Measurements from ENCODE around the gene CREB3L1. TPM values are rescaled to one million over a fixed set of nuclear protein-coding genes. Genes with fewer than 3 reads are reported as not detected.

Gene CREB3L1
- total RNA-seq, 1 experiment from 2014 or later, result not detected

DNA sequence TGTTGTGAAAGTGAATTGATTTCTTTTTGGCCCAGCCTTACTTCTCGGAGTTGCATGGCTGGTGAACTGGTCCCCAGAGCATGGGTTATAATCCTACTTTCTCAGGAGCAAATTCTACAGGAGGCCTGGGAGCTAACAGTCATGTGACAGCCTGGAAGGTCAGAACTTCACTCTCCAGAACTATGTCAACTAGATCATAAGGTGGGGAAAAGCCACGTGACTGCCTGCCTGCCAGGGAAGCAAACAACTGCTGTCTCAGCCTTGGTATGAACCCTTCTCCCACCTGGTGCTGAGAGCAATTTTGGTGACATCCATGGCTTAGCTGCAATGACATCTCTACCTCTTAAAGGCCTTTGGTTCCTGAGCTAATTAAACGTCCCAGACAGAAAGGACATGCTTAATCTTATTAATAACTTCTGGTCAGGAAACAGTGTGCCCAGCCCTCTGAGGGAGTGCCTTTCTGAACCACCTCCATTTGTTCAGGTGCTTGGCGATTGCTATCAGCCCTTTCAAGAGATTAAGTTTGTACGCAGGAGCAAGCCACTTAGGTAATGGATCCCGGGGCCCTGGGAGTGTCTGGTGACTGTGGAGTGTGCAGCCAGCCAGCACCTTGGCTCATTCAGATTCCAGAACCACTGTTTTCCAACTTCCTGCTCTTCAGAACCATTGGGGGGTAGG, 1.4 kb upstream of the CREB3L1 start:
- ChIA-PET POLR2A (interaction anchor here (0.7 kb wide), 1 partner anchor 10 kb away, joined by 3 read pairs; no protein-coding TSS in a partner anchor), CTCF (interaction anchor here (1.2 kb wide), 1 partner anchor 26 kb away, joined by 3 read pairs; no protein-coding TSS in a partner anchor)
- no TSS peak for BruUV-seq (replicated peaks)
- peaks cover 3% of the 10 kb centered on the region for H3K36me3 Mint-ChIP-seq (ENCODE audit: insufficient read depth, unreplicated experiment)
- H3K4me3 Mint-ChIP-seq (ENCODE audit: unreplicated experiment), result no peak overlapping the region
- H3K4me1 Mint-ChIP-seq (ENCODE audit: insufficient read depth, unreplicated experiment), result peaks cover 19% of the 10 kb centered on the region
- no peak for DNase-seq (ENCODE audit: unreplicated experiment)
- H3K27ac Mint-ChIP-seq (ENCODE audit: low read depth, unreplicated experiment), result no peak overlapping the region
- TF ChIP-seq, protein P1, sequence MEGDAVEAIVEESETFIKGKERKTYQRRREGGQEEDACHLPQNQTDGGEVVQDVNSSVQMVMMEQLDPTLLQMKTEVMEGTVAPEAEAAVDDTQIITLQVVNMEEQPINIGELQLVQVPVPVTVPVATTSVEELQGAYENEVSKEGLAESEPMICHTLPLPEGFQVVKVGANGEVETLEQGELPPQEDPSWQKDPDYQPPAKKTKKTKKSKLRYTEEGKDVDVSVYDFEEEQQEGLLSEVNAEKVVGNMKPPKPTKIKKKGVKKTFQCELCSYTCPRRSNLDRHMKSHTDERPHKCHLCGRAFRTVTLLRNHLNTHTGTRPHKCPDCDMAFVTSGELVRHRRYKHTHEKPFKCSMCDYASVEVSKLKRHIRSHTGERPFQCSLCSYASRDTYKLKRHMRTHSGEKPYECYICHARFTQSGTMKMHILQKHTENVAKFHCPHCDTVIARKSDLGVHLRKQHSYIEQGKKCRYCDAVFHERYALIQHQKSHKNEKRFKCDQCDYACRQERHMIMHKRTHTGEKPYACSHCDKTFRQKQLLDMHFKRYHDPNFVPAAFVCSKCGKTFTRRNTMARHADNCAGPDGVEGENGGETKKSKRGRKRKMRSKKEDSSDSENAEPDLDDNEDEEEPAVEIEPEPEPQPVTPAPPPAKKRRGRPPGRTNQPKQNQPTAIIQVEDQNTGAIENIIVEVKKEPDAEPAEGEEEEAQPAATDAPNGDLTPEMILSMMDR (IDR thresholded peaks at IDR 0.05; ENCODE audit: unreplicated experiment), result no peak
- intact Hi-C loops (cut with micrococcal nuclease), result no loop called here
- no peaks in the 10 kb centered on the region for H3K9me3 Mint-ChIP-seq (ENCODE audit: unreplicated experiment)
- peaks cover 12% of the 10 kb centered on the region for H3K27me3 Mint-ChIP-seq (ENCODE audit: insufficient read depth, unreplicated experiment)

DNA sequence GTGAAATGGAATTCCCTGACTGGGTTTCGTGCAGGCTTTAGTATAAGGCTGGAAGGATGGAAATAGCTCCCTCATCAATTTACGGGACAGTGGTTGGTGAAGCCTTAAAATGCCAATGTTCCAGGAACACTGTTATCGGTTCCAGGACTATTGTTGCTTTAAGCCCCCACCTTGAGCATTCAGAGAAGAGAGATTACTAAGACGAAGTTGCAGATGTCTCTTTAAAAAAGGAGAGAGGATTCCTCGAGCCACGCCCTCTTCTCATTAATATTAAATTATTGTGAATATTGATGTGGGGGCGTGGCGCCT, 195 bp upstream of the CREB3L1 start:
- Mint-ChIP-seq H3K4me1 (ENCODE audit: insufficient read depth, unreplicated experiment) (peaks cover 19% of the 10 kb centered on the region), H3K27ac (ENCODE audit: low read depth, unreplicated experiment) (no peak overlapping the region), H3K27me3 (ENCODE audit: insufficient read depth, unreplicated experiment) (peaks cover 12% of the 10 kb centered on the region), H3K36me3 (ENCODE audit: insufficient read depth, unreplicated experiment) (no peaks in the 10 kb centered on the region), H3K4me3 (ENCODE audit: unreplicated experiment) (no peak overlapping the region), H3K9me3 (ENCODE audit: unreplicated experiment) (no peaks in the 10 kb centered on the region)
- ChIA-PET CTCF (interaction anchor here (0.9 to 1.4 kb wide), 2 partner anchors 13 to 32 kb away, joined by 3 to 4 read pairs; no protein-coding TSS in a partner anchor), POLR2A (no interaction called here)
- TF ChIP-seq, protein P1 (IDR thresholded peaks at IDR 0.05; ENCODE audit: unreplicated experiment), result no peak
- no peak for DNase-seq (ENCODE audit: unreplicated experiment)
- intact Hi-C loops (cut with micrococcal nuclease), result no loop called here
- no TSS peak for BruUV-seq (replicated peaks)

DNA sequence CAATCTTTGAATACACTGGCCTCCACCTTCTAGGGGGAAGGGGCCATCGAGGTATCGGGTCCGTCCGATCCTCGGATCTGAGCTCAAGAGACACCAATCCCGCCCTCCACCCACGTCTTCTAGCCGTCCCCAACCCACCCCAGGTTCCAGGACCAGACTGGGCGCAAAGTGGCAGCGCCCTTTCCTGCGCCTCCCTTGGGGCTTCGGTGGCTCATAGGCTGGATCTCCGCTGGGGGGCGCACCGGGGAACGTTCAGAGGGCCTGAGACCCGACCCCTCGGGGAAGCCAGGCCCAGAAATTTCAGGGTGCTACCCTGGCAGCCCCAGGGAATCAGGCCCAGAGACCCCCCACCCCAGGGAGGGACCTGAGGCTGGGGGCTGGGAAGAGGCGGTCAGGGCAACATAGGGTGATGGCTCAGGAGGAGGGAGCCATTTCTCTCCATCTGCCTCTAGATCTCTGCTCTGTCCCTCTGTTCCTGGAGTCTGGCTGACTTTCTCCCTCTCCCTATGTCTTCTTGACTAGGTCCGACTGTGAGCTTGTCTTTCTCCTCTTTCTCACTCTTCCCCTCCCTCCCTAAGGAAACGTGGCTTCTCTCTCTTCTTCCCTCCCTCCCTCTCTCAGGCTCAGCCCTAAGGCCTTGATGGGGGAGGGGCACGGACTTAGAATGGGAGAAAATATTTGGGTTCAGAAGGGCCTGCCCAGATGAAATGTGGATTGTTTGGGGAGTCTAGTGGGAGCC, 1.1 kb downstream of the CREB3L1 start:
- H3K36me3 Mint-ChIP-seq (ENCODE audit: insufficient read depth, unreplicated experiment), result no peaks in the 10 kb centered on the region
- TF ChIP-seq, protein P1 (IDR thresholded peaks at IDR 0.05; ENCODE audit: unreplicated experiment), result no peak
- intact Hi-C loops (cut with micrococcal nuclease), result no loop called here
- H3K4me3 Mint-ChIP-seq (ENCODE audit: unreplicated experiment), result no peak overlapping the region
- peaks cover 11% of the 10 kb centered on the region for H3K4me1 Mint-ChIP-seq (ENCODE audit: insufficient read depth, unreplicated experiment)
- H3K27me3 Mint-ChIP-seq (ENCODE audit: insufficient read depth, unreplicated experiment), result peaks cover 12% of the 10 kb centered on the region
- ChIA-PET CTCF (no interaction called here), POLR2A (no interaction called here)
- H3K27ac Mint-ChIP-seq (ENCODE audit: low read depth, unreplicated experiment), result no peak overlapping the region
- DNase-seq (ENCODE audit: unreplicated experiment), result no peak
- BruUV-seq (replicated peaks), result no TSS peak
- no peaks in the 10 kb centered on the region for H3K9me3 Mint-ChIP-seq (ENCODE audit: unreplicated experiment)

DNA sequence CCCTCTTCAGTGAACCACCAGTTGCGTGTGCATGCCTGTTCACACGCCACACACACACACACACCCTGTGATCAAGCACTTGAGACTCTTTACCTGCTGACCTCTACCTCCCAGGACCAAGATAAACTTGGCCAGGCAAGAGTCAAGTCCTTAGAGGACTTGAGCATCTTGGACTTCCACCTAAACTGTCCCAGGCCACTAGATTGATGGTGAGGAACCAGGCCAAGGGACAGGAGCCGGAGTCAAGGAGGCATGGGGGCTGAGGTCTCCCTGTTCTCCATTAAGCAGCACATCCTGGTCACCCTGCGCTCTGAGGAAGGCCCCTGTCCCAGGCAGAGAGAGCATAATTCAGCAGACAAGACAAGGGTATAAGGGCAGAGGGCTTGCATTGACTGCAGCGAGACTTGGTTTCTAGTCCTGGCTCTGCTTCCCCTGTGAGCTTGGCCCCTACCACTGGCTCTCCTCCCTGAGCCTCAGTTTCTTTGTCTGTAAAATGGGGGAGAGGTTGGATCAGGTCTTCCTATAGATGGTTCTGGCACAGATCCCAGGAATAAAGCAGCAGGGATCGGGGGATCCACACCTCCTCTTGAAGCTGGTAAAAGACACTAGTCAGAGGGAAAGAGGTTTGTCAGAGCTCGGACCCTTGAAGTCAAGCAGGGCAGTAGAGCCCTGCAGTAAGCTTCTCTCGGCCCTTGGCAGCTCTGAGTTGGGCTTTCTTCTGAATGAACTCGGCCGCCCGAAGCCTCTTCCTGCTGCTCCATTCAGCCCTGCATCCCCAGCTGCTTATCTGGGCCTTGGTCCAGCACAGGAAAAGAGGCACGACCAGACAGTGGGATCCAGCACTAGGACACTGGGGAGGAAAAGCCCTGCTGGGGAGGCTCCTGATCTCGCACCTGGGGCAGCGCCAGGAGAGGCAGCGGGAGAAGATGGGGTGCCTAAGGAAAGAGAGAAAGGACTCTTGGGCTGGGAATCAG, 2.0 kb downstream of the CREB3L1 start:
- Mint-ChIP-seq H3K4me1 (ENCODE audit: insufficient read depth, unreplicated experiment) (peaks cover 11% of the 10 kb centered on the region), H3K27ac (ENCODE audit: low read depth, unreplicated experiment) (no peak overlapping the region), H3K36me3 (ENCODE audit: insufficient read depth, unreplicated experiment) (no peaks in the 10 kb centered on the region), H3K4me3 (ENCODE audit: unreplicated experiment) (no peak overlapping the region), H3K27me3 (ENCODE audit: insufficient read depth, unreplicated experiment) (peaks cover 12% of the 10 kb centered on the region), H3K9me3 (ENCODE audit: unreplicated experiment) (no peaks in the 10 kb centered on the region)
- no peak for DNase-seq (ENCODE audit: unreplicated experiment)
- POLR2A ChIA-PET, result no interaction called here
- intact Hi-C loops (cut with micrococcal nuclease), result no loop called here
- CTCF ChIA-PET, result no interaction called here
- no TSS peak for BruUV-seq (replicated peaks)
- TF ChIP-seq, protein P1 (IDR thresholded peaks at IDR 0.05; ENCODE audit: unreplicated experiment), result no peak

Measured in MCF 10A (cell line).